ENCODE measurements around the gene GDF15.

GRCh38 chr19:18377026-18377425 is 8.9 kb upstream of the GDF15 start:
- TF ChIP-seq CTCF (IDR thresholded peaks at IDR 0.05) (no peak), POLR2A (IDR thresholded peaks at IDR 0.05) (no peak)

Measured in adrenal gland (tissue), 5 donors.